ENCODE measurements around the gene PRRC2B.

GRCh38 chr9:131492070-131492469 lies 98.2 kb downstream of the PRRC2B start:
- TF ChIP-seq POLR2AphosphoS5 (IDR thresholded peaks at IDR 0.05) (no peak), POLR2A (IDR thresholded peaks at IDR 0.05) (no peak)

All from transverse colon (tissue), 3 donors.